ENCODE measurements around the gene PPP2R2B. TPM values are rescaled to one million over a fixed set of nuclear protein-coding genes. Genes with fewer than 3 reads are reported as not detected.

The PPP2R2B gene
- total RNA-seq, 4 donors from 2014 or later, result 1.2 to 4.0 (median 2.1) TPM

- TF ChIP-seq POLR2A (IDR thresholded peaks at IDR 0.05; ENCODE audit: low read depth) (no peak), EP300 (IDR thresholded peaks at IDR 0.05) (no peak), CTCF (IDR thresholded peaks at IDR 0.05) (no peak), POLR2AphosphoS5 (IDR thresholded peaks at IDR 0.05) (no peak)
- Histone ChIP-seq H3K36me3 (no peaks in the 10 kb centered on the region), H3K4me3 (no peak overlapping the region), H3K9me3 (no peaks in the 10 kb centered on the region), H3K27me3 (no peaks in the 10 kb centered on the region), H3K4me1 (peaks cover 0 to 7% (median 0%) of the 10 kb centered on the region in 4 donors), H3K27ac (replicated peaks in 1 of 4) (no peak overlapping the region)
- WGBS, result 65% methylated on average over 1 of the region's 1 CpG
- intact Hi-C loops (cut with DNase I), result no loop called here
- no peak for DNase-seq (ENCODE audit: extremely low spot score)
Measured at GRCh38 chr5:146794326-146795029, 84.1 kb downstream of the PPP2R2B start.

GRCh38 chr5:146793709-146794108 lies 84.8 kb downstream of the PPP2R2B start:
- H3K27ac ChIP-seq (replicated peaks in 1 of 4), result no peak overlapping the region
- H3K4me1 ChIP-seq, result peaks cover 0 to 7% (median 0%) of the 10 kb centered on the region in 4 donors
- no peak overlapping the region for H3K4me3 ChIP-seq
- no peak for DNase-seq (ENCODE audit: extremely low spot score)
- H3K27me3 ChIP-seq, result no peaks in the 10 kb centered on the region
- 84% methylated on average over 1 of the region's 1 CpG for WGBS
- TF ChIP-seq EP300 (IDR thresholded peaks at IDR 0.05) (no peak), POLR2AphosphoS5 (IDR thresholded peaks at IDR 0.05) (no peak), POLR2A (IDR thresholded peaks at IDR 0.05; ENCODE audit: low read depth) (no peak), CTCF (IDR thresholded peaks at IDR 0.05) (no peak)
- no peaks in the 10 kb centered on the region for H3K36me3 ChIP-seq
- H3K9me3 ChIP-seq, result no peaks in the 10 kb centered on the region
- intact Hi-C loops (cut with DNase I), result no loop called here

- TF ChIP-seq POLR2A (IDR thresholded peaks at IDR 0.05; ENCODE audit: low read depth) (no peak), EP300 (IDR thresholded peaks at IDR 0.05) (no peak), POLR2AphosphoS5 (IDR thresholded peaks at IDR 0.05) (no peak), CTCF (IDR thresholded peaks at IDR 0.05) (no peak)
- peaks cover 0 to 7% (median 0%) of the 10 kb centered on the region in 4 donors for H3K4me1 ChIP-seq
- H3K27me3 ChIP-seq, result no peaks in the 10 kb centered on the region
- no peak overlapping the region for H3K27ac ChIP-seq (replicated peaks in 1 of 4)
- no peaks in the 10 kb centered on the region for H3K36me3 ChIP-seq
- intact Hi-C loops (cut with DNase I), result no loop called here
- no peaks in the 10 kb centered on the region for H3K9me3 ChIP-seq
- no peak for DNase-seq (ENCODE audit: extremely low spot score)
- no peak overlapping the region for H3K4me3 ChIP-seq
Measured at GRCh38 chr5:146791471-146791870, 87.1 kb downstream of the PPP2R2B start.

DNA sequence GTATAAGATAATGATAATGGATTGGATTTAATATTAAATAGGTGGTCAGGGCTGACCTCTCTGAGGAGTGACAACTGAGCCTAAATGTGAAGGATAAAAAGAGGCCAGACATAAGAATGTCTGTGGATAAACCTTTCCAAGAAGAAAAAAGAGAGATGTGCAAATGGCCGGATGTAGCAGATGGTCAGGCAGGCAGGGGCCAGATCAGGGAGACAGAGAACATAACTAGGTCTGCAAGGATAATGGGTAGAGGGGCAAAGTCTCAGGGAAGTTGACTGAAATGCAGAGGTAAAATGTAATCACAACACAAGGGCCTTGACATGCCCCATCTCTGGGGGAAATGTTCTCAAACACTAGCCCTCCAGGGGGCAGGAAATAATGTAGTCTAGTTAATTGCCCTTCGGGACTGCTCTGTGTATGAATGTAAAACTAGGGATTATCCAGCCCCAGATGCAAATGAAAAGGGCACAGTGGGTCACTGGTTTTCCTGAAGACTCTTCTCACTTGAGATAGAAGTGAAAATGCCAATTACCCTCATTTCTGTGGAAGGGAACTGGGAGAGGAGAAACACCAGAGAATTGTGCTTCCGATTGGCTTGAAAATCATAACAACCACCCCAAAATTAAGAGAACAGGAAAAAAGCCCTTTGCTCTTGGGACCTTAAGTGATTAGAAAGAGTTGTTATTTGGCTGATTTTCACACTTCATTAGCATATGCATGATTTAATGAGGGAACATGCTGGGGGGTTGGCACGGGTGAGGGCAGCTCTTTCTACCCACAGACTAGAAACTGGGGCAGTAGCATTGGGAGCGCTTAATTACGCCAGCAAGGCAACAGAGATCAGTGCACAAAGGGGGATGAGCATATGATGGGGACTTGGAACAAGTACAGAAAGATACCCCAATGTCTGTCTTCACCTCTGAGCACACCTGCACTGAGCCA lies 88.6 kb downstream of the PPP2R2B start:
- no peak for TF ChIP-seq POLR2AphosphoS5 (IDR thresholded peaks at IDR 0.05)
- TF ChIP-seq EP300 (IDR thresholded peaks at IDR 0.05), result no peak
- TF ChIP-seq POLR2A (IDR thresholded peaks at IDR 0.05; ENCODE audit: low read depth), result no peak
- no peak for TF ChIP-seq CTCF (IDR thresholded peaks at IDR 0.05)
- intact Hi-C loops (cut with DNase I), result no loop called here

More for the DNA sequence above, 88.6 kb downstream of the PPP2R2B start:
- no peak overlapping the region for H3K27ac ChIP-seq (replicated peaks in 1 of 4)
- no peaks in the 10 kb centered on the region for H3K27me3 ChIP-seq
- H3K9me3 ChIP-seq, result no peaks in the 10 kb centered on the region
- no peak for DNase-seq (ENCODE audit: extremely low spot score)
- H3K4me3 ChIP-seq, result no peak overlapping the region
- H3K36me3 ChIP-seq, result no peaks in the 10 kb centered on the region
- H3K4me1 ChIP-seq, result peaks cover 0 to 7% (median 0%) of the 10 kb centered on the region in 4 donors
- WGBS, result 62% methylated on average over 6 of the region's 6 CpGs

Data from esophagus muscularis mucosa (tissue), 4 donors.